ENCODE results near the gene RIPK3. TPM values are rescaled to one million over a fixed set of nuclear protein-coding genes. Genes with fewer than 3 reads are reported as not detected.
A peak's percentile ranks its signal among the peaks of the same experiment; 100 is the strongest.
"Not testable (repeated sequence)": the region's sequence is repeated elsewhere in the genome, so short reads cannot be mapped to it uniquely, and the experiment has no call there.

RIPK3 gene
- total RNA-seq, 2 experiments from 2014 or later, result 37.5 to 41.4 TPM

GRCh38 chr14:24366721-24367513 lies 27.1 kb upstream of the RIPK3 start:
- DNase-seq, result no peak

GRCh38 chr14:24366413-24366720 lies 26.6 kb upstream of the RIPK3 start:
- Mint-ChIP-seq H3K36me3 (ENCODE audit: low read depth) (peaks cover 2% of the 10 kb centered on the region), H3K4me1 (peaks cover 25% of the 10 kb centered on the region), H3K27ac (no peak overlapping the region), H3K9me3 (no peaks in the 10 kb centered on the region), H3K27me3 (peaks cover 56% of the 10 kb centered on the region), H3K4me3 (no peak overlapping the region)
- no peak for DNase-seq
- CTCF ChIA-PET, result interaction anchor here (0.6 to 1.0 kb wide), 3 partner anchors 31 to 110 kb away, joined by 3 read pairs; partner anchors contain the start of gene ADCY4
- POLR2A ChIA-PET, result no interaction called here

More at GRCh38 chr14:24366721-24367513, 27.1 kb upstream of the RIPK3 start:
- Mint-ChIP-seq H3K36me3 (ENCODE audit: low read depth) (peaks cover 2% of the 10 kb centered on the region), H3K27ac (no peak overlapping the region), H3K4me1 (peaks cover 25% of the 10 kb centered on the region), H3K27me3 (peaks cover 51% of the 10 kb centered on the region), H3K9me3 (no peaks in the 10 kb centered on the region), H3K4me3 (no peak overlapping the region)
- ChIA-PET CTCF (no interaction called here), POLR2A (no interaction called here)

GRCh38 chr14:24365600-24366412 lies 26.0 kb upstream of the RIPK3 start:
- peak; percentile 40 for DNase-seq
- Mint-ChIP-seq H3K4me1 (peaks cover 25% of the 10 kb centered on the region), H3K27me3 (peaks cover 58% of the 10 kb centered on the region), H3K36me3 (ENCODE audit: low read depth) (peaks cover 2% of the 10 kb centered on the region), H3K4me3 (peak overlapping the region; percentile 50), H3K9me3 (no peaks in the 10 kb centered on the region), H3K27ac (peak overlapping the region; percentile 13)
- POLR2A ChIA-PET, result interaction anchor here (0.6 kb wide), 1 partner anchor 213 kb away, joined by 3 read pairs; no protein-coding TSS in a partner anchor
- CTCF ChIA-PET, result interaction anchor here (0.6 to 1.2 kb wide), 7 partner anchors 13 to 268 kb away, joined by 3 to 7 read pairs (median 3); partner anchors contain the start of gene ADCY4

- ChIA-PET CTCF (interaction anchor here (0.9 to 1.2 kb wide), 3 partner anchors 14 to 66 kb away, joined by 3 to 7 read pairs (median 4); no protein-coding TSS in a partner anchor), POLR2A (no interaction called here)
- Mint-ChIP-seq H3K36me3 (ENCODE audit: low read depth) (peaks cover 2% of the 10 kb centered on the region), H3K27me3 (peaks cover 62% of the 10 kb centered on the region), H3K27ac (no peak overlapping the region), H3K4me1 (peaks cover 25% of the 10 kb centered on the region), H3K9me3 (no peaks in the 10 kb centered on the region), H3K4me3 (no peak overlapping the region)
- no peak for DNase-seq
These were observed 25.1 kb upstream of the RIPK3 start for GRCh38 chr14:24364841-24365240.

GRCh38 chr14:24363401-24363800 lies 23.6 kb upstream of the RIPK3 start:
- Mint-ChIP-seq H3K36me3 (ENCODE audit: low read depth) (peaks cover 2% of the 10 kb centered on the region), H3K9me3 (no peaks in the 10 kb centered on the region), H3K4me3 (no peak overlapping the region), H3K27me3 (peaks cover 62% of the 10 kb centered on the region), H3K27ac (no peak overlapping the region), H3K4me1 (peaks cover 21% of the 10 kb centered on the region)
- ChIA-PET CTCF (interaction anchor here (0.7 to 2.3 kb wide), 4 partner anchors 15 to 68 kb away, joined by 3 to 14 read pairs (median 4); no protein-coding TSS in a partner anchor), POLR2A (no interaction called here)
- no peak for DNase-seq

GRCh38 chr14:24362241-24362960 lies 22.6 kb upstream of the RIPK3 start:
- H3K27ac Mint-ChIP-seq, result no peak overlapping the region
- no peak for DNase-seq
- H3K36me3 Mint-ChIP-seq (ENCODE audit: low read depth), result peaks cover 2% of the 10 kb centered on the region
- H3K27me3 Mint-ChIP-seq, result peaks cover 54% of the 10 kb centered on the region
- POLR2A ChIA-PET, result no interaction called here
- no peaks in the 10 kb centered on the region for H3K9me3 Mint-ChIP-seq
- no peak overlapping the region for H3K4me3 Mint-ChIP-seq
- peaks cover 17% of the 10 kb centered on the region for H3K4me1 Mint-ChIP-seq
- CTCF ChIA-PET, result interaction anchor here (0.6 to 2.3 kb wide), 6 partner anchors 14 to 69 kb away, joined by 3 to 14 read pairs (median 6); no protein-coding TSS in a partner anchor

GRCh38 chr14:24361326-24361725 lies 21.5 kb upstream of the RIPK3 start:
- Mint-ChIP-seq H3K27ac (no peak overlapping the region), H3K27me3 (peaks cover 50% of the 10 kb centered on the region), H3K4me3 (no peak overlapping the region), H3K4me1 (peaks cover 12% of the 10 kb centered on the region), H3K9me3 (no peaks in the 10 kb centered on the region), H3K36me3 (ENCODE audit: low read depth) (peaks cover 2% of the 10 kb centered on the region)
- CTCF ChIA-PET, result interaction anchor here (1.1 to 1.8 kb wide), 4 partner anchors 10 to 28 kb away, joined by 3 to 7 read pairs (median 6); partner anchors contain the start of gene RIPK3
- DNase-seq, result no peak
- POLR2A ChIA-PET, result no interaction called here

- POLR2A ChIA-PET, result no interaction called here
- H3K27ac Mint-ChIP-seq, result no peak overlapping the region
- peaks cover 42% of the 10 kb centered on the region for H3K27me3 Mint-ChIP-seq
- H3K4me1 Mint-ChIP-seq, result peaks cover 3% of the 10 kb centered on the region
- H3K36me3 Mint-ChIP-seq (ENCODE audit: low read depth), result no peaks in the 10 kb centered on the region
- DNase-seq, result no peak
- CTCF ChIA-PET, result interaction anchor here (0.7 to 1.6 kb wide), 3 partner anchors 11 to 20 kb away, joined by 3 read pairs; partner anchors contain the start of gene RIPK3
- no peaks in the 10 kb centered on the region for H3K9me3 Mint-ChIP-seq
- H3K4me3 Mint-ChIP-seq, result no peak overlapping the region
These were observed 20.5 kb upstream of the RIPK3 start for GRCh38 chr14:24360281-24360680.

GRCh38 chr14:24356208-24356607 lies 16.4 kb upstream of the RIPK3 start:
- ChIA-PET POLR2A (no interaction called here), CTCF (no interaction called here)
- Mint-ChIP-seq H3K36me3 (ENCODE audit: low read depth) (no peaks in the 10 kb centered on the region), H3K4me1 (no peaks in the 10 kb centered on the region), H3K27ac (no peak overlapping the region), H3K27me3 (peaks cover 42% of the 10 kb centered on the region), H3K9me3 (no peaks in the 10 kb centered on the region), H3K4me3 (no peak overlapping the region)
- DNase-seq, result no peak

GRCh38 chr14:24355009-24355408 lies 15.2 kb upstream of the RIPK3 start:
- Mint-ChIP-seq H3K36me3 (ENCODE audit: low read depth) (no peaks in the 10 kb centered on the region), H3K4me3 (no peak overlapping the region), H3K27ac (no peak overlapping the region), H3K9me3 (no peaks in the 10 kb centered on the region), H3K4me1 (no peaks in the 10 kb centered on the region), H3K27me3 (peaks cover 49% of the 10 kb centered on the region)
- ChIA-PET POLR2A (no interaction called here), CTCF (interaction anchor here (1.4 kb wide), 1 partner anchor 22 kb away, joined by 4 read pairs; no protein-coding TSS in a partner anchor)
- no peak for DNase-seq

GRCh38 chr14:24354482-24354825 lies 14.7 kb upstream of the RIPK3 start:
- H3K4me1 Mint-ChIP-seq; H3K9me3 Mint-ChIP-seq; H3K27ac Mint-ChIP-seq; H3K4me3 Mint-ChIP-seq; DNase-seq; H3K36me3 Mint-ChIP-seq (ENCODE audit: low read depth); POLR2A ChIA-PET: not testable (repeated sequence)
- CTCF ChIA-PET, result interaction anchor here (1.4 kb wide), 1 partner anchor 21 kb away, joined by 4 read pairs; no protein-coding TSS in a partner anchor
- peaks cover 49% of the 10 kb centered on the region for H3K27me3 Mint-ChIP-seq

GRCh38 chr14:24353559-24354481 lies 14.0 kb upstream of the RIPK3 start:
- CTCF ChIA-PET, result interaction anchor here (1.4 kb wide), 1 partner anchor 21 kb away, joined by 4 read pairs; no protein-coding TSS in a partner anchor
- H3K4me3 Mint-ChIP-seq, result no peak overlapping the region
- H3K27me3 Mint-ChIP-seq, result peaks cover 50% of the 10 kb centered on the region
- H3K9me3 Mint-ChIP-seq, result no peaks in the 10 kb centered on the region
- H3K36me3 Mint-ChIP-seq (ENCODE audit: low read depth), result no peaks in the 10 kb centered on the region
- H3K27ac Mint-ChIP-seq, result no peak overlapping the region
- POLR2A ChIA-PET, result no interaction called here
- DNase-seq, result no peak
- no peaks in the 10 kb centered on the region for H3K4me1 Mint-ChIP-seq

Measured in activated CD4-positive, alpha-beta T cell treated with anti-CD3 and anti-CD28 coated beads, Interleukin-2, amount 10 ng/mL, durations not matched to agents 7 days and 5 days (primary cell).